Neural cell (in vitro differentiated cells): ENCODE measurements around the gene GTPBP3. TPM values are rescaled to one million over a fixed set of nuclear protein-coding genes. Genes with fewer than 3 reads are reported as not detected.

Experiments used
- H2AFZ ChIP-seq: fragments of 200-600, 300-800 bp; sonication (generic), shearing (Covaris generic); 2 replicates; pipeline ENCODE4 v1.6.0; 2014; ENCODE audit warnings: low read depth, mild to moderate bottlenecking, antibody characterized with exemption, low read length, moderate library complexity
- H3F3A ChIP-seq: fragments of 200-600 bp; shearing (Covaris generic); 2 replicates; pipeline ENCODE4 v1.6.1; 2016; ENCODE audit warnings: mild to moderate bottlenecking, moderate library complexity, mixed read lengths, antibody characterized with exemption, low read length; ENCODE audit not compliant: insufficient read depth, poor library complexity, severe bottlenecking
- H3K27ac ChIP-seq: fragments of 200-600, 300-800 bp; sonication (generic), shearing (Covaris generic); 2 replicates; pipeline ENCODE4 v1.5.1; 2014; ENCODE audit warnings: mild to moderate bottlenecking, low read length, moderate library complexity
- H3K27me3 ChIP-seq: fragments of 300-800, 200-600 bp; sonication (generic), shearing (Covaris generic); 2 replicates; pipeline ENCODE4 v1.6.0; 2014; ENCODE audit warnings: mild to moderate bottlenecking, low read depth, low read length, moderate library complexity; ENCODE audit not compliant: insufficient read depth
- H3K36me3 ChIP-seq: fragments of 300-800, 200-600 bp; sonication (generic), shearing (Covaris generic); 2 replicates; pipeline ENCODE4 v1.5.1; 2014; ENCODE audit warnings: mild to moderate bottlenecking, antibody characterized with exemption, low read length, moderate library complexity; ENCODE audit not compliant: insufficient read depth
- H3K4me2 ChIP-seq: fragments of 300-800, 200-600 bp; sonication (generic), shearing (Covaris generic); 2 replicates; pipeline ENCODE4 v1.6.0; 2014; ENCODE audit warnings: mild to moderate bottlenecking, low read length
- H3K4me3 ChIP-seq: fragments of 300-800, 200-600 bp; sonication (generic), shearing (Covaris generic); 2 replicates; pipeline ENCODE4 v1.5.1; 2014; ENCODE audit warnings: mild to moderate bottlenecking, low read length, moderate library complexity
- H3K79me2 ChIP-seq: fragments of 200-600 bp; shearing (Covaris generic); replicated peaks from 2 replicates; pipeline ENCODE4 v1.6.0; 2014; ENCODE audit warnings: mild to moderate bottlenecking, low read length, moderate library complexity; ENCODE audit not compliant: insufficient read depth
- H3K9ac ChIP-seq: fragments of 300-800, 200-600 bp; sonication (generic), shearing (Covaris generic); 2 replicates; pipeline ENCODE4 v1.6.1; 2016; ENCODE audit warnings: mild to moderate bottlenecking, low read length, mixed read lengths
- H3K9me2 ChIP-seq: fragments of 200-600 bp; shearing (Covaris generic); 2 replicates; pipeline ENCODE4 v1.6.1; 2016; ENCODE audit warnings: mild to moderate bottlenecking, low read length, mixed read lengths; ENCODE audit not compliant: insufficient read depth
- H3K9me3 ChIP-seq: fragments of 200-600, 300-800 bp; sonication (generic), shearing (Covaris generic); 2 replicates; pipeline ENCODE4 v1.6.1; 2016; ENCODE audit warnings: mild to moderate bottlenecking, mixed run types, low read length, moderate library complexity, mixed read lengths
- H4K20me1 ChIP-seq: fragments of 200-600 bp; shearing (Covaris generic); 2 replicates; pipeline ENCODE4 v1.6.1; 2016; ENCODE audit warnings: mild to moderate bottlenecking, mixed run types; ENCODE audit not compliant: insufficient read depth
- CTCF ChIP-seq: fragments of 450-650 bp; IDR thresholded peaks from 2 replicates; pipeline ENCODE4 v1.5.1; 2014; ENCODE audit warnings: antibody characterized with exemption, mild to moderate bottlenecking, moderate library complexity; ENCODE audit not compliant: poor library complexity, severe bottlenecking
- EP300 ChIP-seq: fragments of 450-650 bp; conservative IDR thresholded peaks from 2 replicates; pipeline ENCODE4 v1.6.1; 2014; ENCODE audit warnings: antibody characterized with exemption, mild to moderate bottlenecking, moderate library complexity; ENCODE audit not compliant: poor library complexity, severe bottlenecking
- EZH2 ChIP-seq: fragments of 200-600, 300-800 bp; shearing (Covaris generic), sonication (generic); IDR thresholded peaks from 2 replicates; pipeline ENCODE4 v1.6.1; 2014; ENCODE audit warnings: antibody characterized with exemption, low read length, borderline replicate concordance, mild to moderate bottlenecking; ENCODE audit not compliant: insufficient read depth, poor library complexity, severe bottlenecking
- MXI1 ChIP-seq: fragments of 450-650 bp; conservative IDR thresholded peaks from 2 replicates; pipeline ENCODE4 v1.6.1; 2014; ENCODE audit warnings: antibody characterized with exemption, mild to moderate bottlenecking; ENCODE audit not compliant: poor library complexity, severe bottlenecking
- POLR2AphosphoS5 ChIP-seq: IDR thresholded peaks from 2 replicates; pipeline ENCODE4 v1.6.1; 2012
- RAD21 ChIP-seq: fragments of 450-650 bp; conservative IDR thresholded peaks from 2 replicates; pipeline ENCODE4 v1.6.1; 2014; ENCODE audit warnings: antibody characterized with exemption, mild to moderate bottlenecking, moderate library complexity
- SMC3 ChIP-seq: fragments of 450-650 bp; conservative IDR thresholded peaks from 2 replicates; pipeline ENCODE4 v1.6.1; 2014; ENCODE audit warnings: antibody characterized with exemption, mild to moderate bottlenecking, moderate library complexity; ENCODE audit not compliant: poor library complexity
- TAF1 ChIP-seq: IDR thresholded peaks from 2 replicates; pipeline ENCODE4 v1.6.1; 2012; ENCODE audit warnings: low read depth
- polyA plus RNA-seq: library from polyadenylated mRNA; depleted of rRNA; stranded (reverse); fragments of >200 nt; gene quantifications from 2 replicates; pipeline ENCODE4 v1.2.3, GENCODE V29; 2014
- TF ChIP-seq, protein P1 (sequence below): IDR thresholded peaks from 2 replicates; pipeline ENCODE4 v1.6.1; 2012; ENCODE audit warnings: borderline replicate concordance

The GTPBP3 gene
- polyA plus RNA-seq, 1 donor from 2014 or later = 25.6 TPM

DNA sequence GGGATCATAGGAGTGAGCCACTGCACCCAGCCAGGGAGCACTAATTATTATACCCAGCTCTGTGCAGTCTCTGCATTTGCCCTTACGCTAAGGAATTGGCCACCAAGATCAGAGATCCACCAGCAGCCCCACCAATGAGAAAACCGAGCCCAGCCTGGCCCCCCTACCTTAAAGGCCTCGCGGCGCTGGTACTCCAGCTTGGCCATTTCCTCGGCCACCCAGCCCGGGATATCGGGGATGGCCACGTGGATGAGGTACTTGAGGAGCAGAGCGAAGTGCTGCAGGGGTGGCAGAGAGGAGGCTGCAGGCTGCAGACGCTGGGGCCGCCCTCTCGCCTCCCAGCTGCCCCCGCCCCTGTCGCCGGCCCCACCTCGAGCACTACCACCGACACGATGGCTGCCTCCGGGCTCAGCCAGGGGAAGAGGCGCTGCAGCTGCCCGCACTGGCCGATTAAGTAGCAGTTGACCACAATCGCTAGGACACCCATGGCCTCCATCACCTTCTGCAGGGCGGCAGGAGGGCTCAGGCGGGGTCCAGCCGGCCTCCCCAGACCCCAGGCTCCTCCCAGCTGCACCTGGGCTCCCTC is 10.2 kb upstream of the GTPBP3 start:
- Histone ChIP-seq H3K9ac (no peak overlapping the region), H3K27ac (no peak overlapping the region), H3K4me3 (no peak overlapping the region)

DNA sequence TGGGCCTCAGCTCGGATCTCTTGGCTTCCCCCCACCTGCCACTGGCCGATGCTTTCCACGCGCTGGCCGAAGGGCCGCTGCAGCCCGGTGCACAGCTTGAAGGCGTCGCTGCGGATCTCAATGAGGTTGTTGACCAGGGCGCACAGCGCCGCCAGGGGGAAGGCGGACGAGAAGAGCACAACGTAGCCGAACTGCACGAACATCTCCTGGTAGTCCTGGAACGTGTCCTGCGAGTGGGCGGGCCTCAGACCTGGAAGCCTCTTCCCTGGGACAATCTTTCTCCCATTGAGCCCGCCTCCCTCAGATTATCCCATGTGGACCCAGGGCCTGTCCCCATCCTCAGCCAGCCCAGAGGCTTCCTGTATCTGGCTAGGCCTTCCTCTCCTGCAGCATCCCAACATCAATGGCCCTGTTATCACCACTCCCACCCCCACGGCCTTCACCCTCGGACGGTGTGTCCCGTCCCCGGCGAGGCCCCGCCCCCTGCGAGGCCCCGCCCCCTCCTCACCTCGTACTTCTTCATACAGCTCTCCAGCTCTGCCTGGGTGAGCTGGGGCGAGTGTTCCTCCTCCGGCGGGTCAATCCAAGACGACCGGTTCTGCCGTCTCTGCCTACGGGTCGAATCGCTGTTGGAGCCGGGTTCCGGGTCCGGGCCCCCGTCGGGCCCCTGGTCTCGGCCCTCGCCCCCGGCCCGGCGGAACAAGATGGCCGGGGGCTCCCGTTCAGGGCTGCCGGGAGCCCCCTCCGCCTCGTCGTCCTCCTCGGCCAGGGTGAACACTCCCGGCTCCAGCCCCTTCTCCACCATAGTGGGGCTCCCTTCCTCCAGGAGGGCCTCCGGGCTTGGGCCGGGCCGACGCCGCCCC is 9.5 kb upstream of the GTPBP3 start:
- H3K4me2 ChIP-seq = no peak overlapping the region
- no peaks in the 10 kb centered on the region for H3K9me2 ChIP-seq
- H3K9me3 ChIP-seq = no peaks in the 10 kb centered on the region
- no peaks in the 10 kb centered on the region for H3K79me2 ChIP-seq
- H3K4me3 ChIP-seq = no peak overlapping the region
- H3K36me3 ChIP-seq = no peaks in the 10 kb centered on the region
- no peaks in the 10 kb centered on the region for H3F3A ChIP-seq
- no peak overlapping the region for H2AFZ ChIP-seq
- no peaks in the 10 kb centered on the region for H3K27me3 ChIP-seq
- no peak overlapping the region for H3K9ac ChIP-seq
- no peak overlapping the region for H3K27ac ChIP-seq
- no peaks in the 10 kb centered on the region for H4K20me1 ChIP-seq
- TF ChIP-seq CTCF (no peak), TAF1 (no peak), RAD21 (no peak), EZH2 (no peak), SMC3 (no peak)
- TF ChIP-seq, protein P1, sequence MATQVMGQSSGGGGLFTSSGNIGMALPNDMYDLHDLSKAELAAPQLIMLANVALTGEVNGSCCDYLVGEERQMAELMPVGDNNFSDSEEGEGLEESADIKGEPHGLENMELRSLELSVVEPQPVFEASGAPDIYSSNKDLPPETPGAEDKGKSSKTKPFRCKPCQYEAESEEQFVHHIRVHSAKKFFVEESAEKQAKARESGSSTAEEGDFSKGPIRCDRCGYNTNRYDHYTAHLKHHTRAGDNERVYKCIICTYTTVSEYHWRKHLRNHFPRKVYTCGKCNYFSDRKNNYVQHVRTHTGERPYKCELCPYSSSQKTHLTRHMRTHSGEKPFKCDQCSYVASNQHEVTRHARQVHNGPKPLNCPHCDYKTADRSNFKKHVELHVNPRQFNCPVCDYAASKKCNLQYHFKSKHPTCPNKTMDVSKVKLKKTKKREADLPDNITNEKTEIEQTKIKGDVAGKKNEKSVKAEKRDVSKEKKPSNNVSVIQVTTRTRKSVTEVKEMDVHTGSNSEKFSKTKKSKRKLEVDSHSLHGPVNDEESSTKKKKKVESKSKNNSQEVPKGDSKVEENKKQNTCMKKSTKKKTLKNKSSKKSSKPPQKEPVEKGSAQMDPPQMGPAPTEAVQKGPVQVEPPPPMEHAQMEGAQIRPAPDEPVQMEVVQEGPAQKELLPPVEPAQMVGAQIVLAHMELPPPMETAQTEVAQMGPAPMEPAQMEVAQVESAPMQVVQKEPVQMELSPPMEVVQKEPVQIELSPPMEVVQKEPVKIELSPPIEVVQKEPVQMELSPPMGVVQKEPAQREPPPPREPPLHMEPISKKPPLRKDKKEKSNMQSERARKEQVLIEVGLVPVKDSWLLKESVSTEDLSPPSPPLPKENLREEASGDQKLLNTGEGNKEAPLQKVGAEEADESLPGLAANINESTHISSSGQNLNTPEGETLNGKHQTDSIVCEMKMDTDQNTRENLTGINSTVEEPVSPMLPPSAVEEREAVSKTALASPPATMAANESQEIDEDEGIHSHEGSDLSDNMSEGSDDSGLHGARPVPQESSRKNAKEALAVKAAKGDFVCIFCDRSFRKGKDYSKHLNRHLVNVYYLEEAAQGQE = no peak

More for the DNA sequence above, 10.2 kb upstream of the GTPBP3 start:
- TF ChIP-seq RAD21 (no peak), MXI1 (no peak), EZH2 (no peak), EP300 (no peak), SMC3 (no peak), POLR2AphosphoS5 (no peak), TAF1 (no peak), CTCF (no peak)
- TF ChIP-seq, protein P1 = no peak
- H4K20me1 ChIP-seq = no peaks in the 10 kb centered on the region
- H3K36me3 ChIP-seq = no peaks in the 10 kb centered on the region
- no peak overlapping the region for H3K4me2 ChIP-seq
- H3K9me2 ChIP-seq = no peaks in the 10 kb centered on the region
- no peaks in the 10 kb centered on the region for H3K79me2 ChIP-seq
- H3K9me3 ChIP-seq = no peaks in the 10 kb centered on the region
- no peak overlapping the region for H2AFZ ChIP-seq
- H3K27me3 ChIP-seq = no peaks in the 10 kb centered on the region
- no peaks in the 10 kb centered on the region for H3F3A ChIP-seq
